Measurements from ENCODE around the gene C2orf15. TPM values are rescaled to one million over a fixed set of nuclear protein-coding genes. Genes with fewer than 3 reads are reported as not detected.
A peak's percentile ranks its signal among the peaks of the same experiment; 100 is the strongest.

The C2orf15 gene
- 1 to 10 TPM; 1.3 to 3.6 (median 3.5) TPM for total RNA-seq
- long read RNA-seq, donor 1, partial matches to known transcripts, result 0 of 2 reads
- long read RNA-seq, donor 1, other reads (novel, unspliced or antisense), result 0 of 2 reads
- long read RNA-seq, donor 2, result 0 reads

- DNase-seq (peak; percentile 97 to 99 (median 98)), ATAC-seq (peak; percentile 97)
- Histone ChIP-seq H3K36me3 (ENCODE audit: low read depth) (no peaks in the 10 kb centered on the region), H3K9me3 (no peaks in the 10 kb centered on the region), H3K4me3 (peak within 1 kb of the TSS; percentile 36), H3K4me1 (ENCODE audit: low read depth) (peaks cover 6% of the 10 kb centered on the region)
- intact Hi-C loops (cut with DNase I, micrococcal nuclease), result no loop called here
- no peak for TF ChIP-seq CTCF (IDR thresholded peaks at IDR 0.05)
Observed at GRCh38 chr2:99141110-99142108, at the start of gene C2orf15. Gene C2orf15 (plus strand): TSS chr2:99141707. CDS start chr2:99150559, 8,852 bp downstream.

- TF ChIP-seq CTCF (IDR thresholded peaks at IDR 0.05), result no peak
- peaks cover 5% of the 10 kb centered on the region for H3K9me3 ChIP-seq
- no peak for DNase-seq
- H3K36me3 ChIP-seq (ENCODE audit: low read depth), result no peaks in the 10 kb centered on the region
- intact Hi-C loops (cut with DNase I, micrococcal nuclease), result no loop called here
- no peak overlapping the region for H3K4me3 ChIP-seq
- H3K4me1 ChIP-seq (ENCODE audit: low read depth), result no peaks in the 10 kb centered on the region
- ATAC-seq, result no peak
Observed at GRCh38 chr2:99096728-99097127, 44.8 kb upstream of the C2orf15 start.

GRCh38 chr2:99101697-99102096 lies 39.8 kb upstream of the C2orf15 start:
- no peaks in the 10 kb centered on the region for H3K9me3 ChIP-seq
- H3K4me1 ChIP-seq (ENCODE audit: low read depth), result no peaks in the 10 kb centered on the region
- DNase-seq, result no peak
- no peaks in the 10 kb centered on the region for H3K36me3 ChIP-seq (ENCODE audit: low read depth)
- no peak for ATAC-seq
- H3K4me3 ChIP-seq, result no peak overlapping the region
- TF ChIP-seq CTCF (IDR thresholded peaks at IDR 0.05), result no peak
- intact Hi-C loops (cut with DNase I, micrococcal nuclease), result no loop called here

- H3K4me1 ChIP-seq (ENCODE audit: low read depth), result no peaks in the 10 kb centered on the region
- no peak overlapping the region for H3K4me3 ChIP-seq
- intact Hi-C loops (cut with DNase I, micrococcal nuclease), result no loop called here
- H3K9me3 ChIP-seq, result no peaks in the 10 kb centered on the region
- ATAC-seq, result no peak
- no peak for TF ChIP-seq CTCF (IDR thresholded peaks at IDR 0.05)
- no peak for DNase-seq
- no peaks in the 10 kb centered on the region for H3K36me3 ChIP-seq (ENCODE audit: low read depth)
Observed at GRCh38 chr2:99104006-99104405, 37.5 kb upstream of the C2orf15 start.

- Histone ChIP-seq H3K4me3 (no peak overlapping the region), H3K4me1 (ENCODE audit: low read depth) (no peaks in the 10 kb centered on the region), H3K9me3 (no peaks in the 10 kb centered on the region), H3K36me3 (ENCODE audit: low read depth) (no peaks in the 10 kb centered on the region)
- intact Hi-C loops (cut with DNase I, micrococcal nuclease), result no loop called here
- no peak for DNase-seq
- no peak for TF ChIP-seq CTCF (IDR thresholded peaks at IDR 0.05)
- ATAC-seq, result no peak
Observed at GRCh38 chr2:99106913-99107312, 34.6 kb upstream of the C2orf15 start.

All from mucosa of descending colon (tissue), 3 donors.